Liver (tissue), 3 donors: ENCODE data around the gene MGAT5.

Experiments
- GABPA ChIP-seq, 2 donors: IDR thresholded peaks in 1 of 2; conservative IDR thresholded peaks in 1 of 2; 2 replicates each; pipeline ENCODE4 v1.6.1; 2016; ENCODE audit warnings: antibody characterized with exemption in 2 of 2, mild to moderate bottlenecking in 1 of 2, moderate library complexity in 1 of 2
- JUND ChIP-seq, 2 donors: IDR thresholded peaks; 2 replicates each; pipeline ENCODE4 v1.6.1; 2016; ENCODE audit warnings: antibody characterized with exemption in 2 of 2
- RAD21 ChIP-seq, 2 donors: IDR thresholded peaks; 2 replicates each; pipeline ENCODE4 v1.6.1; 2016; ENCODE audit warnings: antibody characterized with exemption in 2 of 2, mild to moderate bottlenecking in 2 of 2
- SP1 ChIP-seq: IDR thresholded peaks from 2 replicates; pipeline ENCODE4 v1.6.1; 2018; ENCODE audit warnings: antibody characterized with exemption, mild to moderate bottlenecking
- YY1 ChIP-seq: IDR thresholded peaks from 2 replicates; pipeline ENCODE4 v1.6.1; 2016; ENCODE audit warnings: antibody characterized with exemption, mild to moderate bottlenecking
- TF ChIP-seq, protein P1 (sequence below): fragments of 150-350 bp; IDR thresholded peaks from 2 replicates; pipeline ENCODE4 v1.5.1; 2017; ENCODE audit warnings: improper control_type of control experiment, low read depth, low read length; ENCODE audit not compliant: missing input control
- TF ChIP-seq, protein P2 (sequence below): IDR thresholded peaks from 2 replicates; pipeline ENCODE4 v1.6.1; 2016; ENCODE audit warnings: antibody characterized with exemption
- TF ChIP-seq, protein P3 (sequence below): IDR thresholded peaks from 2 replicates; pipeline ENCODE4 v1.6.1; 2016; ENCODE audit warnings: antibody characterized with exemption
- TF ChIP-seq, protein P4 (sequence below): IDR thresholded peaks from 2 replicates; pipeline ENCODE4 v1.6.1; 2016; ENCODE audit warnings: antibody characterized with exemption, mild to moderate bottlenecking
- donor health status: healthy.
- donor health status: healthy.

DNA sequence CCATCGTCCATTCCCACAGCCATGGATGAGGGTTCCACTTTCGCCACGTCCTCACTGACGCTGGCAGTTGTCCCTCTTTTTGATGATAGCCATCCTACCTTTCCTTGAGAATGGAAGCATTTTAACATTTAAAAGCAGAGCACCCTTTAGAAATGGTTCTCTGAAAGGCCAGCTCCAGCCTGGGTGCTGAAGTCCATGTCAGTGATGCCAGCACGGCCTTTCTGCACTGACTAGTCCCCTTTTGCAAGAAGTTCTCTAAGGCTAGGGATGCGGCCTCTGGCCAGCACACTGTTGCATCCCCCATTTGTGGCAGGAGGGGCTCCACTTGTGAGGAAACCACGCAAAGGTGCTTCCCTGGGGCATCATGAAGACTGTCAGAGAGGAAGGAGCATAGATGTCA, 203.5 kb downstream of the MGAT5 start:
- TF ChIP-seq JUND (IDR thresholded peaks at IDR 0.05) (no peak), YY1 (no peak), GABPA (IDR thresholded peaks at IDR 0.05 in 1 of 2, conservative IDR thresholded peaks at IDR 0.05 in 1 of 2) (no peak), SP1 (no peak), RAD21 (IDR thresholded peaks at IDR 0.05) (no peak)
- TF ChIP-seq, protein P1, sequence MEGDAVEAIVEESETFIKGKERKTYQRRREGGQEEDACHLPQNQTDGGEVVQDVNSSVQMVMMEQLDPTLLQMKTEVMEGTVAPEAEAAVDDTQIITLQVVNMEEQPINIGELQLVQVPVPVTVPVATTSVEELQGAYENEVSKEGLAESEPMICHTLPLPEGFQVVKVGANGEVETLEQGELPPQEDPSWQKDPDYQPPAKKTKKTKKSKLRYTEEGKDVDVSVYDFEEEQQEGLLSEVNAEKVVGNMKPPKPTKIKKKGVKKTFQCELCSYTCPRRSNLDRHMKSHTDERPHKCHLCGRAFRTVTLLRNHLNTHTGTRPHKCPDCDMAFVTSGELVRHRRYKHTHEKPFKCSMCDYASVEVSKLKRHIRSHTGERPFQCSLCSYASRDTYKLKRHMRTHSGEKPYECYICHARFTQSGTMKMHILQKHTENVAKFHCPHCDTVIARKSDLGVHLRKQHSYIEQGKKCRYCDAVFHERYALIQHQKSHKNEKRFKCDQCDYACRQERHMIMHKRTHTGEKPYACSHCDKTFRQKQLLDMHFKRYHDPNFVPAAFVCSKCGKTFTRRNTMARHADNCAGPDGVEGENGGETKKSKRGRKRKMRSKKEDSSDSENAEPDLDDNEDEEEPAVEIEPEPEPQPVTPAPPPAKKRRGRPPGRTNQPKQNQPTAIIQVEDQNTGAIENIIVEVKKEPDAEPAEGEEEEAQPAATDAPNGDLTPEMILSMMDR = no peak
- TF ChIP-seq, protein P2, sequence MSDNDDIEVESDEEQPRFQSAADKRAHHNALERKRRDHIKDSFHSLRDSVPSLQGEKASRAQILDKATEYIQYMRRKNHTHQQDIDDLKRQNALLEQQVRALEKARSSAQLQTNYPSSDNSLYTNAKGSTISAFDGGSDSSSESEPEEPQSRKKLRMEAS = no peak
- TF ChIP-seq, protein P3, sequence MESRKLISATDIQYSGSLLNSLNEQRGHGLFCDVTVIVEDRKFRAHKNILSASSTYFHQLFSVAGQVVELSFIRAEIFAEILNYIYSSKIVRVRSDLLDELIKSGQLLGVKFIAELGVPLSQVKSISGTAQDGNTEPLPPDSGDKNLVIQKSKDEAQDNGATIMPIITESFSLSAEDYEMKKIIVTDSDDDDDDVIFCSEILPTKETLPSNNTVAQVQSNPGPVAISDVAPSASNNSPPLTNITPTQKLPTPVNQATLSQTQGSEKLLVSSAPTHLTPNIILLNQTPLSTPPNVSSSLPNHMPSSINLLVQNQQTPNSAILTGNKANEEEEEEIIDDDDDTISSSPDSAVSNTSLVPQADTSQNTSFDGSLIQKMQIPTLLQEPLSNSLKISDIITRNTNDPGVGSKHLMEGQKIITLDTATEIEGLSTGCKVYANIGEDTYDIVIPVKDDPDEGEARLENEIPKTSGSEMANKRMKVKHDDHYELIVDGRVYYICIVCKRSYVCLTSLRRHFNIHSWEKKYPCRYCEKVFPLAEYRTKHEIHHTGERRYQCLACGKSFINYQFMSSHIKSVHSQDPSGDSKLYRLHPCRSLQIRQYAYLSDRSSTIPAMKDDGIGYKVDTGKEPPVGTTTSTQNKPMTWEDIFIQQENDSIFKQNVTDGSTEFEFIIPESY = no peak
- TF ChIP-seq, protein P4, sequence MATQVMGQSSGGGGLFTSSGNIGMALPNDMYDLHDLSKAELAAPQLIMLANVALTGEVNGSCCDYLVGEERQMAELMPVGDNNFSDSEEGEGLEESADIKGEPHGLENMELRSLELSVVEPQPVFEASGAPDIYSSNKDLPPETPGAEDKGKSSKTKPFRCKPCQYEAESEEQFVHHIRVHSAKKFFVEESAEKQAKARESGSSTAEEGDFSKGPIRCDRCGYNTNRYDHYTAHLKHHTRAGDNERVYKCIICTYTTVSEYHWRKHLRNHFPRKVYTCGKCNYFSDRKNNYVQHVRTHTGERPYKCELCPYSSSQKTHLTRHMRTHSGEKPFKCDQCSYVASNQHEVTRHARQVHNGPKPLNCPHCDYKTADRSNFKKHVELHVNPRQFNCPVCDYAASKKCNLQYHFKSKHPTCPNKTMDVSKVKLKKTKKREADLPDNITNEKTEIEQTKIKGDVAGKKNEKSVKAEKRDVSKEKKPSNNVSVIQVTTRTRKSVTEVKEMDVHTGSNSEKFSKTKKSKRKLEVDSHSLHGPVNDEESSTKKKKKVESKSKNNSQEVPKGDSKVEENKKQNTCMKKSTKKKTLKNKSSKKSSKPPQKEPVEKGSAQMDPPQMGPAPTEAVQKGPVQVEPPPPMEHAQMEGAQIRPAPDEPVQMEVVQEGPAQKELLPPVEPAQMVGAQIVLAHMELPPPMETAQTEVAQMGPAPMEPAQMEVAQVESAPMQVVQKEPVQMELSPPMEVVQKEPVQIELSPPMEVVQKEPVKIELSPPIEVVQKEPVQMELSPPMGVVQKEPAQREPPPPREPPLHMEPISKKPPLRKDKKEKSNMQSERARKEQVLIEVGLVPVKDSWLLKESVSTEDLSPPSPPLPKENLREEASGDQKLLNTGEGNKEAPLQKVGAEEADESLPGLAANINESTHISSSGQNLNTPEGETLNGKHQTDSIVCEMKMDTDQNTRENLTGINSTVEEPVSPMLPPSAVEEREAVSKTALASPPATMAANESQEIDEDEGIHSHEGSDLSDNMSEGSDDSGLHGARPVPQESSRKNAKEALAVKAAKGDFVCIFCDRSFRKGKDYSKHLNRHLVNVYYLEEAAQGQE = no peak
